Gastroesophageal sphincter (tissue), 4 donors: ENCODE data around the gene STARD13. TPM values are rescaled to one million over a fixed set of nuclear protein-coding genes. Genes with fewer than 3 reads are reported as not detected.
A peak's percentile ranks its signal among the peaks of the same experiment; 100 is the strongest.

Source experiments
- ATAC-seq: fragments of 150-250 bp; one replicate; pipeline ENCODE4 v1.9.1; 2016; ENCODE audit warnings: mild to moderate bottlenecking, moderate library complexity
- H3K27ac ChIP-seq, 4 donors: fragments of 200-600 bp; sonication (generic) in 3 of 4; 1 replicate in 3 of 4; 2 replicates in 1 of 4; pipeline ENCODE4 v1.5.1; 2016 to 2019
- H3K27me3 ChIP-seq: fragments of 200-600 bp; sonication (generic); one replicate; pipeline ENCODE4 v1.5.1; 2019
- H3K36me3 ChIP-seq, 2 donors: fragments of 200-600 bp; sonication (generic); one replicate each; pipeline ENCODE4 v1.5.1; 2019; ENCODE audit warnings: control low read depth in 1 of 2
- H3K4me1 ChIP-seq, 3 donors: fragments of 200-600 bp; sonication (generic); 1 replicate in 2 of 3; 2 replicates in 1 of 3; pipeline ENCODE4 v1.5.1; 2016 to 2019; ENCODE audit warnings: control low read depth in 2 of 3
- H3K4me3 ChIP-seq, 2 donors: fragments of 200-600 bp; sonication (generic); one replicate each; pipeline ENCODE4 v1.5.1; 2019; ENCODE audit warnings: mild to moderate bottlenecking in 1 of 2, moderate library complexity in 1 of 2
- H3K9me3 ChIP-seq, 3 donors: fragments of 200-600 bp; sonication (generic); one replicate each; pipeline ENCODE4 v1.5.1; 2017 to 2019; ENCODE audit warnings: control low read depth in 2 of 3
- CTCF ChIP-seq, 4 experiments: fragments of 200-600 bp in 2 of 4; fragments of 450-650 bp in 2 of 4; sonication (generic) in 1 of 4; IDR thresholded peaks; one replicate each; pipeline ENCODE4 v1.5.1; 2017 to 2019; ENCODE audit warnings: antibody characterized with exemption in 4 of 4, mild to moderate bottlenecking in 2 of 4, moderate library complexity in 2 of 4
- EP300 ChIP-seq: sonication (generic); formaldehyde crosslinking; IDR thresholded peaks from one replicate; pipeline ENCODE4 v1.6.1; 2017; ENCODE audit warnings: antibody characterized with exemption, mild to moderate bottlenecking
- POLR2A ChIP-seq, 2 donors: fragments of 450-650 bp; IDR thresholded peaks; one replicate each; pipeline ENCODE4 v1.6.1; 2017; ENCODE audit warnings: antibody characterized with exemption in 2 of 2, mild to moderate bottlenecking in 2 of 2, moderate library complexity in 1 of 2
- POLR2AphosphoS5 ChIP-seq: sonication (generic); formaldehyde crosslinking; IDR thresholded peaks from one replicate; pipeline ENCODE4 v1.6.1; 2017; ENCODE audit warnings: antibody characterized with exemption
- WGBS, 2 donors: methylation state at CpG; one replicate each; pipeline ENCODE4 v1.1.5; 2018; ENCODE audit warnings: low coverage in 1 of 2; 5-methylcytosine and 5-hydroxymethylcytosine counted together
- total RNA-seq, 4 donors: library from RNA; depleted of rRNA; stranded (reverse); fragments of >200 nt; gene quantifications; one replicate each; pipeline ENCODE4 v1.1.0, GENCODE V29; 2016

STARD13 gene
- total RNA-seq, 4 donors from 2014 or later: 46.2 to 63.3 (median 49.3) TPM

- no peak for ATAC-seq
- no peaks in the 10 kb centered on the region for H3K9me3 ChIP-seq
- H3K27me3 ChIP-seq: no peaks in the 10 kb centered on the region
- TF ChIP-seq EP300 (no peak), POLR2AphosphoS5 (no peak), CTCF (IDR thresholded peaks at IDR 0.05) (no peak), POLR2A (IDR thresholded peaks at IDR 0.05) (no peak)
- no peak overlapping the region for H3K4me3 ChIP-seq
- H3K4me1 ChIP-seq: peaks cover 11 to 75% (median 24%) of the 10 kb centered on the region in 3 donors
- peak overlapping the region; percentile 39 to 72 (median 66) for H3K27ac ChIP-seq
- WGBS, 2 donors: 43 to 55% methylated on average over 6 of the region's 6 CpGs
- H3K36me3 ChIP-seq: no peaks in the 10 kb centered on the region
Observed at GRCh38 chr13:33213797-33214196, 71.8 kb downstream of the STARD13 start.

- WGBS, 2 donors: 28 to 48% methylated on average over 6 of the region's 6 CpGs
Observed at GRCh38 chr13:33213024-33213768, 72.4 kb downstream of the STARD13 start.

GRCh38 chr13:33212396-33212795 lies 73.2 kb downstream of the STARD13 start:
- H3K27me3 ChIP-seq: no peaks in the 10 kb centered on the region
- no peaks in the 10 kb centered on the region for H3K36me3 ChIP-seq
- TF ChIP-seq CTCF (IDR thresholded peaks at IDR 0.05): no peak
- no peak for TF ChIP-seq POLR2AphosphoS5
- no peak for TF ChIP-seq POLR2A (IDR thresholded peaks at IDR 0.05)
- TF ChIP-seq EP300: no peak
- H3K9me3 ChIP-seq: no peaks in the 10 kb centered on the region
- no peak for ATAC-seq
- H3K4me1 ChIP-seq: peaks cover 11 to 75% (median 26%) of the 10 kb centered on the region in 3 donors
- H3K27ac ChIP-seq: peak overlapping the region in 3 of 4 donors; percentile 39 to 71 (median 61)
- H3K4me3 ChIP-seq: no peak overlapping the region
- 82 to 98% methylated on average over 3 of the region's 3 CpGs for WGBS, 2 donors

More at GRCh38 chr13:33213024-33213768, 72.4 kb downstream of the STARD13 start:
- Histone ChIP-seq H3K4me3 (no peak overlapping the region), H3K4me1 (peaks cover 11 to 75% (median 21%) of the 10 kb centered on the region in 3 donors), H3K27ac (peak overlapping the region; percentile 39 to 72 (median 66)), H3K36me3 (no peaks in the 10 kb centered on the region), H3K9me3 (no peaks in the 10 kb centered on the region), H3K27me3 (no peaks in the 10 kb centered on the region)
- peak; percentile 40 for ATAC-seq
- TF ChIP-seq POLR2A (IDR thresholded peaks at IDR 0.05) (no peak), EP300 (no peak), CTCF (IDR thresholded peaks at IDR 0.05) (no peak), POLR2AphosphoS5 (no peak)

- Histone ChIP-seq H3K27me3 (no peaks in the 10 kb centered on the region), H3K27ac (no peak overlapping the region), H3K9me3 (no peaks in the 10 kb centered on the region), H3K36me3 (no peaks in the 10 kb centered on the region), H3K4me3 (no peak overlapping the region), H3K4me1 (peaks cover 21 to 76% (median 40%) of the 10 kb centered on the region in 3 donors)
- 50 to 63% methylated on average over 1 to 2 of the region's 2 CpGs for WGBS, 2 donors
- ATAC-seq: no peak
- TF ChIP-seq POLR2AphosphoS5: no peak
Observed at GRCh38 chr13:33210090-33210489, 75.5 kb downstream of the STARD13 start.

- TF ChIP-seq EP300 (no peak), POLR2AphosphoS5 (no peak), CTCF (IDR thresholded peaks at IDR 0.05) (no peak), POLR2A (IDR thresholded peaks at IDR 0.05) (no peak)
- H3K9me3 ChIP-seq: no peaks in the 10 kb centered on the region
- no peaks in the 10 kb centered on the region for H3K36me3 ChIP-seq
- 58 to 59% methylated on average over 4 to 6 of the region's 6 CpGs for WGBS, 2 donors
- H3K27ac ChIP-seq: peak overlapping the region in 3 of 4 donors; percentile 83 to 88 (median 85)
- H3K4me1 ChIP-seq: peaks cover 18 to 76% (median 27%) of the 10 kb centered on the region in 3 donors
- no peak for ATAC-seq
- H3K27me3 ChIP-seq: no peaks in the 10 kb centered on the region
- no peak overlapping the region for H3K4me3 ChIP-seq
Observed at GRCh38 chr13:33208290-33209220, 77.0 kb downstream of the STARD13 start.
